Smooth muscle cell (in vitro differentiated cells): ENCODE measurements around the gene WDR70. TPM values are rescaled to one million over a fixed set of nuclear protein-coding genes. Genes with fewer than 3 reads are reported as not detected.
"Not testable (repeated sequence)": the region's sequence is repeated elsewhere in the genome, so short reads cannot be mapped to it uniquely, and the experiment has no call there.

Experiments used
- DNase-seq: peaks from one replicate; lab custom pipeline; 2025; ENCODE audit not compliant: unreplicated experiment; lab: John Stamatoyannopoulos, UW
- H2AFZ ChIP-seq: fragments of 200-600 bp; sonication (generic); 2 replicates; pipeline ENCODE4 v1.6.0; 2016; ENCODE audit warnings: antibody characterized with exemption, low read depth, mild to moderate bottlenecking
- H3F3A ChIP-seq: fragments of 200-600 bp; sonication (generic); 2 replicates; pipeline ENCODE4 v1.6.0; 2017; ENCODE audit warnings: antibody characterized with exemption, low read depth
- H3K27ac ChIP-seq: fragments of 200-600 bp; sonication (generic); 2 replicates; pipeline ENCODE4 v1.5.1; 2016; ENCODE audit warnings: low read depth, mild to moderate bottlenecking
- H3K27me3 ChIP-seq: fragments of 200-600 bp; sonication (generic); 2 replicates; pipeline ENCODE4 v1.6.1; 2016; ENCODE audit warnings: low read depth, mild to moderate bottlenecking
- H3K36me3 ChIP-seq: fragments of 200-600 bp; sonication (generic); 2 replicates; pipeline ENCODE4 v1.5.1; 2016; ENCODE audit warnings: low read depth
- H3K4me1 ChIP-seq: fragments of 200-600 bp; sonication (generic); 2 replicates; pipeline ENCODE4 v1.5.1; 2016; ENCODE audit warnings: low read depth
- H3K4me2 ChIP-seq: fragments of 200-600 bp; sonication (generic); 2 replicates; pipeline ENCODE4 v1.6.0; 2016; ENCODE audit warnings: mild to moderate bottlenecking
- H3K4me3 ChIP-seq: fragments of 200-600 bp; sonication (generic); 2 replicates; pipeline ENCODE4 v1.5.1; 2016; ENCODE audit warnings: mild to moderate bottlenecking
- H3K79me2 ChIP-seq: fragments of 200-600 bp; sonication (generic); 2 replicates; pipeline ENCODE4 v1.6.0; 2016; ENCODE audit warnings: low read depth, mild to moderate bottlenecking
- H3K9ac ChIP-seq: fragments of 200-600 bp; sonication (generic); 2 replicates; pipeline ENCODE4 v1.6.0; 2016; ENCODE audit warnings: low read depth
- H3K9me3 ChIP-seq: fragments of 200-600 bp; sonication (generic); replicated peaks from 2 replicates; pipeline ENCODE4 v1.5.1; 2016; ENCODE audit warnings: low read depth
- H4K20me1 ChIP-seq: fragments of 200-600 bp; sonication (generic); 2 replicates; pipeline ENCODE4 v1.6.0; 2016; ENCODE audit warnings: low read depth
- WGBS: methylation state at CpG from one replicate; pipeline ENCODE4 v1.1.7; 2016; ENCODE audit warnings: low lambda C conversion rate; 5-methylcytosine and 5-hydroxymethylcytosine counted together
- polyA plus RNA-seq: library from polyadenylated mRNA; unstranded; fragments of >200 nt; fragmentation: Nextera tagmentation; extraction: Ambion mirVana; gene quantifications from 2 replicates; pipeline ENCODE4 v1.2.1, GENCODE V29; 2016
- total RNA-seq: library from RNA; depleted of rRNA; stranded (reverse); fragments of >200 nt; gene quantifications from 2 replicates; pipeline ENCODE4 v1.2.3, GENCODE V29; 2014
- TF ChIP-seq, protein P1 (sequence below): fragments of 200-600 bp; sonication (generic); IDR thresholded peaks from 2 replicates; pipeline ENCODE4 v1.5.1; 2017; ENCODE audit warnings: borderline replicate concordance, mild to moderate bottlenecking, antibody characterized with exemption; ENCODE audit not compliant: insufficient read depth, poor library complexity, severe bottlenecking

The WDR70 gene
- total and polyA plus RNA-seq, 2 experiments from 2014 or later: 17.8 to 28.7 TPM

DNA sequence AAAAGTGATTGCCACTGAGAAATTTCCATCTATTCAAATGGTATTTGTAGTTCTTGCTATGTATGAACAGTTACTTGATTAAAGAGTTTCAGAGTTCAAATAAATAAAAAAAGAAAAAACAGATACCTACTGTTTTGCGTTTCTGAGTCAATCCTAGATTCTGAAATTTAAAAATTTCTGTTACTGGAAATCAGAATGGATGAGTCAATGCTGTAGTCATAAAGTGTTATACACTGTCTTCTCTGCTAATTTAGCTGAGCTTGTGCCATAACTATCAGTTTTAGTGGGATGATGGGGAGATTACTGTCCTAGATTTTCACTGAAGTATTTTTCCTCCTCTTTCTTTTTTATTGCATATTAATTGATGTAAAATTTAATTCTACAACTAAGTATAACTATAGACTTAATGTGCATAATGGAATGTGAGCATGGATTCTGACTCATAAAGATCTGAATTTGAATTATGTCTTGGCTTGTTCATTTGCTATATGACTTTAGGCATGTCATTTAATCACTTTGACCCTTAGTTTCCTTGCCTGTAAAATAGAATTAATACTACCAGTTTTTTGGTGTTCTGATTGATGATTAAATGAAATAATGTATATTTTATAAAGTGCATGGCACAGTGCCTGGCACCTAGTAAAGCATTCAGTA, 75.4 kb downstream of the WDR70 start:
- not testable (repeated sequence) for H3K27ac ChIP-seq, H3K4me1 ChIP-seq, H4K20me1 ChIP-seq, H3K9ac ChIP-seq, H3K27me3 ChIP-seq, H3K4me3 ChIP-seq, H3K36me3 ChIP-seq, H2AFZ ChIP-seq, DNase-seq, H3K4me2 ChIP-seq, H3F3A ChIP-seq, H3K79me2 ChIP-seq, H3K9me3 ChIP-seq
- 83% methylated on average over 1 of the region's 1 CpG for WGBS

DNA sequence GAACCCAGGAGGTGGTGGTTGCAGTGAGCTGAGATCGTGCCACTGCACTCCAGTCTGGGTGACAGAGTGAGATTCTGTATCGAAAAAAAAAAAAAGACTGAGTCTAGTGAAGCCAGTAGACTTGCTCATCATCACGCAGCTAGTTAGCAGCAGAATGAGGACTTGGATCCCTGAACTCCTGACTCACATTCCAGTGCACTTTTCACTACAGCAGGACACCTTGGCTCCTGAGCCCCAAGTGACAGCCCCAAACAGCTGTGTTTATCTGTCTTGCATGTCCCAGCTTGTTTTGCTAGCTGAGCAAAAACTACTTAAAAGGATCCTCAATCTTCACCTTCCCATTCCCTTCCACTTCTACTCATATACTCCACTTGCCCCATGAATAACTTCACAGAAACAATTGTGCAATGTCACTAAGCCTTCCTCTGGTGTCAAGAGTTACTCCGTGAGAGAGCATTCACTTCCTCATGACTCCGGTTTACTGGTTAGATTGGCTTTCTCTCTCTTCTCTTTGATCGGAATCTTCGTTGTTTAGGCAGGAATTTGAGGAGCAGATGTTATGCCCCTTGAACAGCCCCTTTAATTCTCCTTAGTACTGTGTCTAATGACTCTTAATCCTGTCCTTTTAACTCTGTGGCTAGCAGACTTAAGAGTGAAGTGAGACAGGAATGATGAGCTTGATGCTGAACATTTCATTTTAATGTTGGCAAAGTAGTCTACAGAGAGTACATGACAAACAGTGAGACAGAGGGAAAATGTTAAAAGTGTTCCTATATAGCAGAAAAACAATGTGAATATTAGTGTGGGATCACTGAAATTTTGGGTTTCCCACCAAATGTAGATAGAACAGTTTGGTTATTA, 84.3 kb downstream of the WDR70 start:
- H3K4me3 ChIP-seq, H3K4me2 ChIP-seq, H2AFZ ChIP-seq, H3K4me1 ChIP-seq, H3K27me3 ChIP-seq, H3F3A ChIP-seq, H3K36me3 ChIP-seq, H4K20me1 ChIP-seq, DNase-seq, H3K9me3 ChIP-seq, H3K9ac ChIP-seq, H3K79me2 ChIP-seq: not testable (repeated sequence)
- peak overlapping the region; percentile 66 for H3K27ac ChIP-seq
- 33% methylated on average over 7 of the region's 7 CpGs for WGBS

DNA sequence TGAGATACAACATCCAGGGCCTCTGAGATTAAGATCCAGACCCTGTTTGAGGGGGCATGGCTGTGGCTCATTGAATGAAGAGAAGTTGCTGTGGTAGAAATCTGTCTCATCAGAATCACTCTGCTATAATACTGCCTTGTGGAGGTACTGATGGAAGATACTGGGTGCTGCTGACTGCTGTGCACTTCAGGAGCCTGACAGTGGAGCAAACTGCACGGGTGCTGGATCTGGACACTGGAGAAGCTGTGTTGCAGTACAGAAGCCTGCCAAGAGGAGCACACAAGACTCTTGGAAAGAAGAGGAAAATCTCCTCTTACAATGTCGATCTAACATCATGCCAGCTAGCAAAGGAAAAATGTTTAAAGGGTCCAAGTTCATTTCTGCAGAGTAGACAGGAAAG, 85.5 kb downstream of the WDR70 start:
- not testable (repeated sequence) for H3K27ac ChIP-seq, H3K27me3 ChIP-seq, H3F3A ChIP-seq, H2AFZ ChIP-seq, DNase-seq, H3K9ac ChIP-seq, H3K4me2 ChIP-seq, H3K4me1 ChIP-seq, H3K79me2 ChIP-seq, H3K36me3 ChIP-seq, H3K9me3 ChIP-seq, H3K4me3 ChIP-seq, H4K20me1 ChIP-seq
- 58% methylated on average over 2 of the region's 2 CpGs for WGBS

DNA sequence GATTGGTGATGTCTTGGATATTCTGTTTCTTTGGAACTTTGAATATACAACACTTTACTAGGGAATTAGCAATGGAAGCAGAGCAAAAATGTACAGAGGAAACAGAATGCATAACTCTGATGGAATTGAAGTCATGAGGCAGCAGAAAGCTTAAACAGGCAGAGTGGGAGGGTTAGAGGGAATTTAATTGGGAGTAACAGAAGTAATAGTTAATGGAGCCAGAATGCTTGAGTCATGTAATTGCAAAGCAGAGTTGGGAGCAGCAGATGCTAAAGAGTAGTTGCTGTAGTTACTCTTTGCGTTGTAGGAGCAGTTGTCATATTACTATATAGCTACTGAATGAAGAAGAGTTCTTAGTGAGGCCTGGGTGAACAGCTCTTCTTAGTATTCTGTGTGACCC, 90.3 kb downstream of the WDR70 start:
- DNase-seq, H2AFZ ChIP-seq, H3K4me2 ChIP-seq, H3K27ac ChIP-seq, H3K79me2 ChIP-seq, H3K9ac ChIP-seq, H3K4me3 ChIP-seq, H3F3A ChIP-seq, H3K9me3 ChIP-seq, H4K20me1 ChIP-seq, H3K4me1 ChIP-seq, H3K27me3 ChIP-seq: not testable (repeated sequence)
- WGBS: 82% methylated on average over 1 of the region's 1 CpG
- H3K36me3 ChIP-seq: peaks cover 10% of the 10 kb centered on the region

DNA sequence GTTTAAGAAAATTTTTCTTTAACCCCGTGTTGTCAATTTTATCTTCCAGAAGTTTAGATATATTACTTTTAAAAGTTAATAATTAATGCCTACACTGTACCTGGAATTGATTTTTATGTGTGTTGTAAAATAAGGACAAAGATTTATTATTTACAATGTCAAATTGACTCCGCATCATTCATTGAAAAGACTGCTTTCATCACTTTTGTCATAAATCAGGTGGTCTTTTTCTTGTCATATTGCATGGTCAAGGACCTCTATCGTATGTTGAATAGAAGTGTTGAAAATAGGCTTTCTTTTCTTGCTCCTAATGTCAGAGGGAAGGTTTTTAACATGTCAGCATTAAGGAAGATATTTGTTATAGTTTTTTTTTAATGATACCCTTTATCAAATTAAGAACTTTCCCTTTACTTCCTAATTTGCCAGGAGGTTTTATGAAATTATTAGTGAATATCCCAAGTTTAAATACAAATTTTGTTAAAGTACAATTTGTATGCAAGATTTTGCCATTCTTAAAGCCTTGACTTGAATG, 92.6 kb downstream of the WDR70 start:
- TF ChIP-seq, protein P1, sequence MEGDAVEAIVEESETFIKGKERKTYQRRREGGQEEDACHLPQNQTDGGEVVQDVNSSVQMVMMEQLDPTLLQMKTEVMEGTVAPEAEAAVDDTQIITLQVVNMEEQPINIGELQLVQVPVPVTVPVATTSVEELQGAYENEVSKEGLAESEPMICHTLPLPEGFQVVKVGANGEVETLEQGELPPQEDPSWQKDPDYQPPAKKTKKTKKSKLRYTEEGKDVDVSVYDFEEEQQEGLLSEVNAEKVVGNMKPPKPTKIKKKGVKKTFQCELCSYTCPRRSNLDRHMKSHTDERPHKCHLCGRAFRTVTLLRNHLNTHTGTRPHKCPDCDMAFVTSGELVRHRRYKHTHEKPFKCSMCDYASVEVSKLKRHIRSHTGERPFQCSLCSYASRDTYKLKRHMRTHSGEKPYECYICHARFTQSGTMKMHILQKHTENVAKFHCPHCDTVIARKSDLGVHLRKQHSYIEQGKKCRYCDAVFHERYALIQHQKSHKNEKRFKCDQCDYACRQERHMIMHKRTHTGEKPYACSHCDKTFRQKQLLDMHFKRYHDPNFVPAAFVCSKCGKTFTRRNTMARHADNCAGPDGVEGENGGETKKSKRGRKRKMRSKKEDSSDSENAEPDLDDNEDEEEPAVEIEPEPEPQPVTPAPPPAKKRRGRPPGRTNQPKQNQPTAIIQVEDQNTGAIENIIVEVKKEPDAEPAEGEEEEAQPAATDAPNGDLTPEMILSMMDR: no peak
- Histone ChIP-seq H2AFZ (no peak overlapping the region), H3K4me1 (no peaks in the 10 kb centered on the region), H3K27me3 (no peaks in the 10 kb centered on the region), H3K9ac (no peak overlapping the region), H3K4me3 (no peak overlapping the region), H3K4me2 (no peak overlapping the region), H3K36me3 (peaks cover 10% of the 10 kb centered on the region), H3K27ac (no peak overlapping the region), H4K20me1 (no peaks in the 10 kb centered on the region), H3K79me2 (no peaks in the 10 kb centered on the region), H3K9me3 (no peaks in the 10 kb centered on the region), H3F3A (no peaks in the 10 kb centered on the region)
- DNase-seq: no peak
- 64% methylated on average over 3 of the region's 3 CpGs for WGBS
